HCT116 (cell line): ENCODE measurements around the gene IQSEC3.
"Not testable (repeated sequence)": the region's sequence is repeated elsewhere in the genome, so short reads cannot be mapped to it uniquely, and the experiment has no call there.

Experiments
- ATF3 ChIP-seq: IDR thresholded peaks from 2 replicates; pipeline ENCODE4 v1.6.1; 2012
- CTCF ChIP-seq, 3 experiments: fragments of 200-600 bp in 1 of 3; sonication (generic) in 1 of 3; IDR thresholded peaks in 2 of 3; conservative IDR thresholded peaks in 1 of 3; 2 replicates each; pipeline ENCODE4 v1.5.1; 2012 to 2017; ENCODE audit warnings: low read depth in 2 of 3, low read length in 2 of 3, antibody characterized with exemption in 1 of 3, borderline replicate concordance in 1 of 3, control low read depth in 1 of 3, mild to moderate bottlenecking in 1 of 3, mixed read lengths in 1 of 3, mixed run types in 1 of 3, moderate library complexity in 1 of 3; ENCODE audit not compliant: insufficient read depth in 1 of 3
- EZH2 ChIP-seq: fragments of 200-600 bp; sonication (generic); IDR thresholded peaks from 2 replicates; pipeline ENCODE4 v1.6.1; 2017; ENCODE audit warnings: antibody characterized with exemption, mixed run types
- JUND ChIP-seq: IDR thresholded peaks from 2 replicates; pipeline ENCODE4 v1.6.1; 2012
- MAX ChIP-seq: IDR thresholded peaks from 2 replicates; pipeline ENCODE4 v1.6.1; 2012
- POLR2A ChIP-seq: IDR thresholded peaks from 2 replicates; pipeline ENCODE4 v1.7.0; 2011; ENCODE audit warnings: borderline replicate concordance; ENCODE audit not compliant: insufficient read depth, insufficient read length; ENCODE audit errors: extremely low read depth
- POLR2AphosphoS5 ChIP-seq: IDR thresholded peaks from 2 replicates; pipeline ENCODE4 v1.6.1; 2011; ENCODE audit warnings: mild to moderate bottlenecking, low read depth, low read length, moderate library complexity
- RAD21 ChIP-seq: IDR thresholded peaks from 2 replicates; pipeline ENCODE4 v1.6.1; 2012; ENCODE audit warnings: low read depth, mild to moderate bottlenecking
- REST ChIP-seq: IDR thresholded peaks from 2 replicates; pipeline ENCODE4 v1.6.1; 2012; ENCODE audit warnings: low read depth
- SIN3A ChIP-seq: IDR thresholded peaks from 2 replicates; pipeline ENCODE4 v1.6.1; 2012; ENCODE audit warnings: low read depth
- SRF ChIP-seq: IDR thresholded peaks from 2 replicates; pipeline ENCODE4 v1.6.1; 2012; ENCODE audit warnings: low read depth
- YY1 ChIP-seq: IDR thresholded peaks from 2 replicates; pipeline ENCODE4 v1.6.1; 2011; ENCODE audit warnings: low read length, low read depth, moderate library complexity, mild to moderate bottlenecking; ENCODE audit not compliant: insufficient replicate concordance; ENCODE audit errors: extremely low read depth
- ZBTB33 ChIP-seq: IDR thresholded peaks from 2 replicates; pipeline ENCODE4 v1.6.1; 2011; ENCODE audit warnings: mild to moderate bottlenecking, low read length, moderate library complexity; ENCODE audit not compliant: insufficient replicate concordance; ENCODE audit errors: extremely low read depth
- ZFX ChIP-seq: fragments of 450-650 bp; IDR thresholded peaks from 2 replicates; pipeline ENCODE4 v1.6.1; 2017

GRCh38 chr12:76551-76950 lies 10.0 kb downstream of the IQSEC3 start:
- not testable (repeated sequence) for TF ChIP-seq POLR2A; CTCF (IDR thresholded peaks at IDR 0.05 in 2 of 3, conservative IDR thresholded peaks at IDR 0.05 in 1 of 3; ENCODE audit: borderline replicate concordance in 1 of 3, insufficient read depth in 1 of 3, low read depth in 2 of 3, low read length in 2 of 3); YY1; REST; JUND; SIN3A; RAD21; POLR2AphosphoS5; MAX; ZFX; ZBTB33; ATF3; SRF; EZH2
